Nephron progenitor cell (in vitro differentiated cells): Measurements from ENCODE around the gene SERINC3.
"Not testable (repeated sequence)": the region's sequence is repeated elsewhere in the genome, so short reads cannot be mapped to it uniquely, and the experiment has no call there.

Source experiments
- DNase-seq: peaks from one replicate; pipeline ENCODE4 v3.0.0; 2021
- H3K27ac Mint-ChIP-seq: 2 replicates; pipeline ENCODE4 v1.8.0; 2021; ENCODE audit warnings: mild to moderate bottlenecking, moderate library complexity, mixed read lengths
- H3K27me3 Mint-ChIP-seq: 2 replicates; pipeline ENCODE4 v1.8.0; 2021; ENCODE audit warnings: mild to moderate bottlenecking, low read depth, mixed read lengths; ENCODE audit not compliant: poor library complexity
- H3K36me3 Mint-ChIP-seq: 2 replicates; pipeline ENCODE4 v1.8.0; 2021; ENCODE audit warnings: low read depth, mixed read lengths
- H3K4me1 Mint-ChIP-seq: 2 replicates; pipeline ENCODE4 v1.8.0; 2021; ENCODE audit warnings: mixed read lengths
- H3K4me3 Mint-ChIP-seq: 2 replicates; pipeline ENCODE4 v1.8.0; 2021; ENCODE audit warnings: mild to moderate bottlenecking, moderate library complexity, mixed read lengths
- H3K9me3 Mint-ChIP-seq: 2 replicates; pipeline ENCODE4 v1.8.0; 2021; ENCODE audit warnings: mild to moderate bottlenecking, moderate library complexity, mixed read lengths
- CTCF ChIP-seq: fragments of 200-600 bp; sonication (generic); IDR thresholded peaks from 2 replicates; pipeline ENCODE4 v1.5.0; 2021; ENCODE audit warnings: antibody characterized with exemption

The SERINC3 gene

GRCh38 chr20:44561876-44562275 lies 40.0 kb upstream of the SERINC3 start:
- H3K27me3 Mint-ChIP-seq = no peaks in the 10 kb centered on the region

DNA sequence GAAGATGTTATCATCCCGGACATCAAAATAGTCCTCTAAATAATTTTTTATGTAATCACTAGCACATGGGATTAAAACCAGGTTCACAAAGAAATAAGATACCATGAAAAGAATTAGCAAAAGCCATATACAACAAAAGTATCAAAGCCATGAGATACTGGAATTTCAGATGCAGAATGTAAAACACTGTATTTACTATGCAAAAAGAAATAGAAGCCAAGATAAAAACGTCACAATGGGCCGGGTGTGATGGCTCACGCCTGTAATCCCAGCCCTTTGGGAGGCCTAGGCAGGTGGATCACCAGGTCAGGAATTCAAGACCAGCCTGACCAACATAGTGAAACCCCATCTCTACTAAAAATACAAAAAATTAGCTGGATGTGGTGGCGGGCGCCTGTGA lies 38.9 kb upstream of the SERINC3 start:
- H3K9me3 Mint-ChIP-seq, H3K4me1 Mint-ChIP-seq, H3K36me3 Mint-ChIP-seq, H3K27me3 Mint-ChIP-seq, H3K27ac Mint-ChIP-seq, H3K4me3 Mint-ChIP-seq, DNase-seq: not testable (repeated sequence)

More at GRCh38 chr20:44561876-44562275, 40.0 kb upstream of the SERINC3 start:
- no peaks in the 10 kb centered on the region for H3K36me3 Mint-ChIP-seq
- no peak overlapping the region for H3K4me3 Mint-ChIP-seq
- H3K4me1 Mint-ChIP-seq = no peaks in the 10 kb centered on the region
- no peaks in the 10 kb centered on the region for H3K9me3 Mint-ChIP-seq
- no peak for DNase-seq
- no peak overlapping the region for H3K27ac Mint-ChIP-seq
- no peak for TF ChIP-seq CTCF

- Mint-ChIP-seq H3K27me3 (no peaks in the 10 kb centered on the region), H3K4me1 (no peaks in the 10 kb centered on the region), H3K9me3 (no peaks in the 10 kb centered on the region), H3K4me3 (no peak overlapping the region), H3K36me3 (no peaks in the 10 kb centered on the region), H3K27ac (no peak overlapping the region)
- no peak for TF ChIP-seq CTCF
- DNase-seq = no peak
Observed at GRCh38 chr20:44560229-44560628, 38.4 kb upstream of the SERINC3 start.

- no peaks in the 10 kb centered on the region for H3K4me1 Mint-ChIP-seq
- H3K27me3 Mint-ChIP-seq = no peaks in the 10 kb centered on the region
- no peak overlapping the region for H3K4me3 Mint-ChIP-seq
- no peak for TF ChIP-seq CTCF
- H3K36me3 Mint-ChIP-seq = no peaks in the 10 kb centered on the region
- DNase-seq = no peak
- no peak overlapping the region for H3K27ac Mint-ChIP-seq
- no peaks in the 10 kb centered on the region for H3K9me3 Mint-ChIP-seq
Observed at GRCh38 chr20:44559302-44559701, 37.4 kb upstream of the SERINC3 start.

DNA sequence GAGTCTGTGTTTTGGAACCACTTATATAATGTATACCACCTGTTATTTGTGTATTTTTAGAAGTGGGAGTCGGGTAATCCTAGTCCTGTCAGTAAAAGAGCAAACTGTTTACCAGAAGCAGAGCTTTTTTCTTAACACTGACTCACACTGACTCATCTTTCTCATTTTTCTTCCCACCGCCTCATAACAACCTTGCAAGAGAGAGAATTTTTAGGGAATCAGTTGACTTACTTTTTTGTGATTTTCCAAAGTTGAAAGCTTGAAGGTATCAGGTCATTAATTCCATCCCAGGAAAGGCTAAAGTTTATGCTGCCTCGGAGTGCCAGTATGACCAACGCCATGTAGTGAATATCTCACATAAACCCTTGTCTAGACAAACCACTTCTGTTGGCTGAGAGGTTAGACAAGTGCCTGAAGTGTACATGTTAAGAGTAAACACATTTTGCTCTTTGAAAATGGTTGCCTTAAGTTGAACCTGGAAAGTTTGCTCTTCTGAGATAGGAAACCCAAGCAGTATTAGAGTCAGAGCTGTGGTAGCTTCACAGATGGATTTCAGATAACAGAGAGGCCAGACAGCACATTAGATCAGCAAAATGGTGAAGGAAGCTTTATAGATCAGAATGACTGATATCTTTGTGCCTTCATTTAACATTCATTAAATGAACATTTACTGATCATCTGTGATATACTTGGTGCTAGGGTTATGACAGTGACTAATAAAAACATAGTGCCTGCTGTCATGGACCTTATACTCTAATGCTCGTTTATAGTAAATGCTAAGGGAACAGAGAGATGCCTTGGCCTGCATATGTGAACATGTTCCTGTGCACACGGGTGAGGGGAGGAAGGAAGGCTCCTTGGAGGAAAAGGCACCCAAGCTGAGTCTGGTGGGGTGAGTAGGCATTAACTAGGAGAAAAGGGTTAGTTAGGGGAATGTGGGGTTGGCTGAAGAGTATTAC lies 31.4 kb upstream of the SERINC3 start:
- no peak for DNase-seq

GRCh38 chr20:44552568-44552949 lies 30.7 kb upstream of the SERINC3 start:
- no peak overlapping the region for H3K4me3 Mint-ChIP-seq
- DNase-seq = no peak
- no peak for TF ChIP-seq CTCF
- peak overlapping the region; percentile 86 for H3K27ac Mint-ChIP-seq
- no peaks in the 10 kb centered on the region for H3K27me3 Mint-ChIP-seq
- H3K4me1 Mint-ChIP-seq = peaks cover 15% of the 10 kb centered on the region
- no peaks in the 10 kb centered on the region for H3K9me3 Mint-ChIP-seq
- H3K36me3 Mint-ChIP-seq = no peaks in the 10 kb centered on the region

More for the DNA sequence above, 31.4 kb upstream of the SERINC3 start:
- H3K27me3 Mint-ChIP-seq = no peaks in the 10 kb centered on the region
- no peak overlapping the region for H3K4me3 Mint-ChIP-seq
- H3K9me3 Mint-ChIP-seq = no peaks in the 10 kb centered on the region
- TF ChIP-seq CTCF = no peak
- H3K4me1 Mint-ChIP-seq = peaks cover 15% of the 10 kb centered on the region
- H3K36me3 Mint-ChIP-seq = no peaks in the 10 kb centered on the region
- H3K27ac Mint-ChIP-seq = peak overlapping the region; percentile 86
